ENCODE results near the gene ACTL6B. TPM values are rescaled to one million over a fixed set of nuclear protein-coding genes. Genes with fewer than 3 reads are reported as not detected.

The ACTL6B gene
- total and polyA plus RNA-seq, 9 of the 15 experiments (the other 6 are each of a cell fraction or from before 2014, with no cell fraction given), result not detected

GRCh38 chr7:100655908-100656674, at the start of gene ACTL6B (continued):
- TF ChIP-seq HNRNPH1 (optimal IDR thresholded peaks at IDR 0.05; ENCODE audit: low read depth, low read length) (no peak), KDM1A (IDR thresholded peaks at IDR 0.05) (no peak), CHD2 (IDR thresholded peaks at IDR 0.05; ENCODE audit: low read depth, low read length) (0 out of 2 replicates have a peak, but pooled peaks have one; percentile 26), ZNF57 (CRISPR knock-in tag; IDR thresholded peaks at IDR 0.05) (no peak), RHOXF2B (CRISPR knock-in tag; conservative IDR thresholded peaks at IDR 0.05) (no peak), GATA2 (CRISPR knock-in tag; IDR thresholded peaks at IDR 0.05) (no peak), UBTF (IDR thresholded peaks at IDR 0.05; ENCODE audit: borderline replicate concordance in 1 of 2, low read depth in 2 of 2, low read length in 2 of 2) (no peak), ZBTB33 (CRISPR knock-in tag; IDR thresholded peaks at IDR 0.05) (peak; percentile 77)

All from K562 (cell line).